H1 (cell line): ENCODE measurements around the gene PTGER3. TPM values are rescaled to one million over a fixed set of nuclear protein-coding genes. Genes with fewer than 3 reads are reported as not detected.

ENCODE experiments used
- CTCF ChIA-PET: fragments of 300-600 bp; sonication (Branson Sonifier 250); formaldehyde crosslinking; loops from one replicate; lab custom pipeline; 2021; ENCODE audit not compliant: partially characterized antibody; lab: Charles Lee
- POLR2A ChIA-PET: fragments of 300-600 bp; sonication (Branson Sonifier 250); formaldehyde crosslinking; loops from one replicate; lab custom pipeline; 2021; ENCODE audit warnings: inconsistent platforms; ENCODE audit not compliant: partially characterized antibody; lab: Charles Lee
- DNase-seq, 2 experiments: peaks; one replicate each; pipeline versions ENCODE4 v3.0.0 to v3.0.0-alpha.2; 2010 to 2022; ENCODE audit warnings: low spot score in 2 of 2, low read depth in 1 of 2, mixed read lengths in 1 of 2
- FAIRE-seq: peaks from 2 replicates; lab custom pipeline; 2011; peaks lifted over from hg19 to GRCh38; lab: Jason Lieb, UNC
- H2AFZ ChIP-seq: 2 replicates; pipeline ENCODE4 v1.8.1; 2012; ENCODE audit warnings: low read length, inconsistent platforms
- H2AK5ac ChIP-seq: 2 replicates; pipeline ENCODE4 v1.6.1; 2013; ENCODE audit warnings: low read depth, low read length
- H2BK120ac ChIP-seq: replicated peaks from 2 replicates; pipeline ENCODE3; 2013; ENCODE audit warnings: low read depth, low read length, inconsistent platforms
- H2BK12ac ChIP-seq: 2 replicates; pipeline ENCODE4 v1.6.1; 2013; ENCODE audit warnings: low read depth, low read length
- H2BK15ac ChIP-seq: 2 replicates; pipeline ENCODE4 v1.6.1; 2013; ENCODE audit warnings: low read length
- H2BK20ac ChIP-seq: 2 replicates; pipeline ENCODE4 v1.6.1; 2013; ENCODE audit warnings: low read length
- H2BK5ac ChIP-seq: 2 replicates; pipeline ENCODE4 v1.6.1; 2013; ENCODE audit warnings: low read depth, low read length
- H3K14ac ChIP-seq: 2 replicates; pipeline ENCODE4 v1.6.1; 2013; ENCODE audit warnings: inconsistent platforms; ENCODE audit not compliant: insufficient read length
- H3K18ac ChIP-seq: 2 replicates; pipeline ENCODE4 v1.6.1; 2013; ENCODE audit warnings: low read length; ENCODE audit errors: extremely low read depth
- H3K23ac ChIP-seq: 2 replicates; pipeline ENCODE4 v1.6.1; 2013; ENCODE audit warnings: inconsistent platforms; ENCODE audit not compliant: insufficient read length
- H3K23me2 ChIP-seq: 2 replicates; pipeline ENCODE4 v1.6.1; 2013; ENCODE audit warnings: low read depth, low read length
- H3K27ac ChIP-seq: 2 replicates; pipeline ENCODE4 v1.6.1; 2011; ENCODE audit warnings: low read depth, low read length, inconsistent platforms
- H3K27me3 ChIP-seq, 4 experiments: replicated peaks in 1 of 4; 1 replicate in 1 of 4; 2 replicates in 3 of 4; pipeline versions ENCODE4 v1.6.1 to v1.8.1; 2011 to 2013; ENCODE audit warnings: low read length in 3 of 4, mild to moderate bottlenecking in 3 of 4, inconsistent platforms in 2 of 4, mixed read lengths in 2 of 4, moderate library complexity in 1 of 4; ENCODE audit not compliant: control insufficient read depth in 3 of 4, insufficient read depth in 3 of 4; ENCODE audit errors: extremely low read depth in 1 of 4
- H3K36me3 ChIP-seq, 4 experiments: 2 replicates each; pipeline versions ENCODE4 v1.6.1 to v1.8.1; 2011 to 2013; ENCODE audit warnings: mild to moderate bottlenecking in 4 of 4, low read length in 3 of 4, moderate library complexity in 2 of 4, control low read depth in 1 of 4, inconsistent platforms in 1 of 4; ENCODE audit not compliant: insufficient read depth in 4 of 4, control insufficient read depth in 2 of 4
- H3K4ac ChIP-seq: replicated peaks from 2 replicates; pipeline ENCODE3; 2013; ENCODE audit warnings: low read length, low read depth, mixed read lengths, inconsistent platforms; ENCODE audit not compliant: insufficient read length
- H3K4me1 ChIP-seq, 4 experiments: replicated peaks in 1 of 4; 1 replicate in 1 of 4; 2 replicates in 3 of 4; pipeline versions ENCODE4 v1.6.1 to v1.8.1; 2011 to 2013; ENCODE audit warnings: low read length in 3 of 4, inconsistent platforms in 2 of 4, mixed read lengths in 1 of 4; ENCODE audit not compliant: insufficient read depth in 4 of 4, control insufficient read depth in 3 of 4
- H3K4me2 ChIP-seq, 2 experiments: 2 replicates each; pipeline versions ENCODE4 v1.6.1 to v1.8.1; 2011 to 2013; ENCODE audit warnings: low read depth in 2 of 2, low read length in 2 of 2, control low read depth in 1 of 2, inconsistent platforms in 1 of 2, mild to moderate bottlenecking in 1 of 2; ENCODE audit not compliant: insufficient read depth in 1 of 2
- H3K4me3 ChIP-seq, 4 experiments: fragments of 200-600, 300-600 bp in 1 of 4; sonication (generic), shearing (Covaris generic), sonication (Bioruptor Twin) in 1 of 4; 2 replicates each; pipeline versions ENCODE4 v1.5.1 to v1.8.1; 2011 to 2016; ENCODE audit warnings: low read length in 4 of 4, low read depth in 3 of 4, control low read depth in 2 of 4, inconsistent platforms in 2 of 4, mild to moderate bottlenecking in 2 of 4, mixed read lengths in 1 of 4, moderate library complexity in 1 of 4; ENCODE audit not compliant: insufficient read depth in 2 of 4; ENCODE audit errors: extremely low read depth in 1 of 4
- H3K56ac ChIP-seq: replicated peaks from 2 replicates; pipeline ENCODE3; 2013; ENCODE audit warnings: low read depth, mild to moderate bottlenecking, mixed read lengths, low read length, inconsistent platforms; ENCODE audit not compliant: insufficient read length
- H3K79me1 ChIP-seq: 2 replicates; pipeline ENCODE4 v1.6.1; 2013; ENCODE audit warnings: low read depth, low read length, control low read depth
- H3K79me2 ChIP-seq, 2 experiments: 2 replicates each; pipeline versions ENCODE4 v1.6.1 to v1.8.1; 2012 to 2013; ENCODE audit warnings: low read length in 2 of 2, mild to moderate bottlenecking in 2 of 2, inconsistent platforms in 1 of 2; ENCODE audit not compliant: insufficient read depth in 2 of 2, control insufficient read depth in 1 of 2
- H3K9ac ChIP-seq, 4 experiments: replicated peaks in 1 of 4; 1 replicate in 1 of 4; 2 replicates in 3 of 4; pipeline versions ENCODE4 v1.6.1 to v1.8.1; 2011 to 2013; ENCODE audit warnings: low read depth in 3 of 4, low read length in 3 of 4, control low read depth in 2 of 4, mild to moderate bottlenecking in 2 of 4, moderate library complexity in 2 of 4, inconsistent platforms in 1 of 4; ENCODE audit errors: extremely low read depth in 1 of 4
- H3K9me3 ChIP-seq, 2 experiments: 2 replicates each; pipeline versions ENCODE4 v1.6.1 to v1.8.1; 2012 to 2013; ENCODE audit warnings: mild to moderate bottlenecking in 2 of 2, moderate library complexity in 2 of 2, control low read depth in 1 of 2, inconsistent platforms in 1 of 2, low read depth in 1 of 2, low read length in 1 of 2, mixed read lengths in 1 of 2; ENCODE audit not compliant: insufficient read depth in 2 of 2
- H4K20me1 ChIP-seq, 2 experiments: replicated peaks in 1 of 2; 2 replicates each; pipeline versions ENCODE3 to v1.8.1; 2011 to 2013; ENCODE audit warnings: inconsistent platforms in 2 of 2, low read length in 2 of 2, mild to moderate bottlenecking in 1 of 2; ENCODE audit not compliant: insufficient read depth in 2 of 2, control insufficient read depth in 1 of 2
- H4K5ac ChIP-seq: 2 replicates; pipeline ENCODE4 v1.6.1; 2013; ENCODE audit warnings: low read length, low read depth, mixed read lengths, inconsistent platforms; ENCODE audit not compliant: insufficient read length
- H4K8ac ChIP-seq: 2 replicates; pipeline ENCODE4 v1.8.0; 2013; ENCODE audit warnings: mild to moderate bottlenecking, moderate library complexity, low read length, inconsistent platforms; ENCODE audit not compliant: insufficient read depth; ENCODE audit errors: extremely low read depth
- H4K91ac ChIP-seq: replicated peaks from 2 replicates; pipeline ENCODE3; 2013; ENCODE audit warnings: low read length, mixed read lengths, inconsistent platforms; ENCODE audit not compliant: insufficient read length
- RBBP5 ChIP-seq: IDR thresholded peaks from 2 replicates; pipeline ENCODE4 v1.7.1; 2012; ENCODE audit warnings: low read depth, mild to moderate bottlenecking, inconsistent platforms, low read length, moderate library complexity, borderline replicate concordance
- WGBS, 2 experiments: shearing (Covaris generic) in 1 of 2; methylation state at CpG; one replicate each; pipeline versions ENCODE4 v1.1.6 to v1.1.7; 2013 to 2015; ENCODE audit warnings: low lambda C conversion rate in 2 of 2, mixed read lengths in 2 of 2, inconsistent platforms in 1 of 2, low coverage in 1 of 2, missing lambda C conversion rate in 1 of 2; ENCODE audit not compliant: insufficient replicate concordance in 2 of 2, insufficient coverage in 1 of 2, insufficient read length in 1 of 2; ENCODE audit errors: extremely low coverage in 1 of 2, missing lambda C conversion rate in 1 of 2; 5-methylcytosine and 5-hydroxymethylcytosine counted together
- polyA plus RNA-seq, 7 experiments: library from polyadenylated mRNA; depleted of rRNA in 3 of 7; stranded (reverse) in 5 of 7; unstranded in 2 of 7; fragments of >200 nt in 5 of 7; fragments of 200-250 nt in 2 of 7; gene quantifications; 1 replicate in 5 of 7; 2 replicates in 1 of 7; 4 replicates in 1 of 7; pipeline versions ENCODE4 v1.2.1 to v1.2.3, GENCODE V29; 2011 to 2013; ENCODE audit warnings: missing spikeins in 2 of 7, mixed read lengths in 2 of 7
- total RNA-seq: library from RNA; stranded (reverse); fragmentation: NEBNext Ultra II Directional; extraction: Animal tissue kit (Norgen Biotek cat#: 25700); gene quantifications from 2 replicates; pipeline ENCODE4 v1.2.1, GENCODE V29; 2021

Gene PTGER3
- total and polyA plus RNA-seq, 2 of the 8 experiments (the other 6 are each of a cell fraction or from before 2014, with no cell fraction given) = 0.38 to 0.82 TPM

GRCh38 chr1:70961374-70961975, 86.1 kb downstream of the PTGER3 start:
- Histone ChIP-seq H3K18ac (no peak overlapping the region), H4K8ac (no peak overlapping the region), H3K79me2 (no peaks in the 10 kb centered on the region), H3K36me3 (no peaks in the 10 kb centered on the region), H2BK15ac (no peak overlapping the region), H3K4me2 (no peak overlapping the region), H2BK120ac (no peak overlapping the region), H3K4ac (no peak overlapping the region), H2BK12ac (no peak overlapping the region), H3K9ac (no peak overlapping the region), H3K14ac (no peak overlapping the region), H3K27me3 (no peaks in the 10 kb centered on the region), H3K9me3 (no peaks in the 10 kb centered on the region), H2AK5ac (no peak overlapping the region), H4K5ac (no peak overlapping the region), H3K56ac (no peak overlapping the region), H3K23ac (no peak overlapping the region), H2AFZ (no peak overlapping the region), H3K23me2 (no peaks in the 10 kb centered on the region), H3K4me3 (no peak overlapping the region), H3K27ac (no peak overlapping the region), H2BK5ac (no peak overlapping the region), H4K91ac (no peak overlapping the region), H4K20me1 (no peaks in the 10 kb centered on the region), H3K79me1 (no peaks in the 10 kb centered on the region), H2BK20ac (no peak overlapping the region), H3K4me1 (no peaks in the 10 kb centered on the region)
- FAIRE-seq (no peak), DNase-seq (no peak)
- CTCF ChIA-PET = interaction anchor here (0.9 to 1.1 kb wide), 3 partner anchors 65 to 276 kb away, joined by 3 to 5 read pairs (median 3); no protein-coding TSS in a partner anchor
- no peak for TF ChIP-seq RBBP5
- WGBS, 2 experiments = 88% methylated on average over 1 of the region's 1 CpG; no CpG with 5 or more reads in 1 of the 2 experiments
- POLR2A ChIA-PET = no interaction called here
